K562 (cell line): Measurements from ENCODE around the gene RACGAP1. TPM values are rescaled to one million over a fixed set of nuclear protein-coding genes. Genes with fewer than 3 reads are reported as not detected.
A peak's percentile ranks its signal among the peaks of the same experiment; 100 is the strongest.

Source experiments
- AFF4 ChIP-seq: sonication (generic); formaldehyde crosslinking; IDR thresholded peaks from 2 replicates; pipeline ENCODE4 v1.8.0; 2023; ENCODE audit warnings: mild to moderate bottlenecking, missing genetic modification reagents
- BCOR ChIP-seq: fragments of 450-650 bp; IDR thresholded peaks from 2 replicates; pipeline ENCODE4 v1.6.1; 2016
- CAMTA2 ChIP-seq: fragments of 250-450 bp; sonication (Bioruptor Pico); conservative IDR thresholded peaks from 2 replicates; pipeline ENCODE4 v1.5.1; 2022
- DDX20 ChIP-seq: fragments of 450-650 bp; IDR thresholded peaks from 2 replicates; pipeline ENCODE4 v1.6.1; 2016; ENCODE audit warnings: missing genetic modification characterization, low read depth, mild to moderate bottlenecking, missing compliant biosample characterization, moderate library complexity
- DLX4 ChIP-seq: fragments of 250-450 bp; sonication (Bioruptor Pico); IDR thresholded peaks from 2 replicates; pipeline ENCODE4 v1.6.1; 2021; ENCODE audit warnings: mild to moderate bottlenecking
- E2F5 ChIP-seq: sonication (generic); formaldehyde crosslinking; IDR thresholded peaks from 2 replicates; pipeline ENCODE4 v1.8.0; 2022; ENCODE audit warnings: mild to moderate bottlenecking, missing genetic modification reagents
- FOXP1 ChIP-seq: sonication (generic); formaldehyde crosslinking; IDR thresholded peaks from 2 replicates; pipeline ENCODE4 v1.8.0; 2022; ENCODE audit warnings: mild to moderate bottlenecking, missing genetic modification reagents
- HBP1 ChIP-seq: fragments of 450-650 bp; formaldehyde crosslinking; IDR thresholded peaks from 2 replicates; pipeline ENCODE4 v1.4.0; 2022; ENCODE audit warnings: missing genetic modification characterization
- HDAC6 ChIP-seq: IDR thresholded peaks from 2 replicates; pipeline ENCODE4 v1.6.1; 2012; ENCODE audit warnings: low read depth, mild to moderate bottlenecking, control low read depth, inconsistent platforms, low read length, moderate library complexity
- PREB ChIP-seq: sonication (generic); formaldehyde crosslinking; IDR thresholded peaks from 2 replicates; pipeline ENCODE4 v1.8.1; 2023; ENCODE audit warnings: mild to moderate bottlenecking, missing genetic modification reagents
- ZBTB33 ChIP-seq: sonication (generic); formaldehyde crosslinking; IDR thresholded peaks from 2 replicates; pipeline ENCODE4 v1.8.1; 2023; ENCODE audit warnings: mild to moderate bottlenecking, missing genetic modification reagents
- ZNF12 ChIP-seq: sonication (generic); formaldehyde crosslinking; IDR thresholded peaks from 2 replicates; pipeline ENCODE4 v1.4.0; 2020; ENCODE audit warnings: mild to moderate bottlenecking, missing genetic modification reagents
- ZNF518B ChIP-seq: fragments of 250-450 bp; sonication (Bioruptor Pico); IDR thresholded peaks from 2 replicates; pipeline ENCODE4 v1.5.0; 2021; ENCODE audit warnings: mild to moderate bottlenecking, moderate library complexity
- polyA plus RNA-seq, 8 experiments: library from polyadenylated mRNA; depleted of rRNA in 4 of 8; stranded (reverse) in 5 of 8; unstranded in 3 of 8; fragments of >200 nt; fragmentation: Nextera tagmentation in 2 of 8; fragmentation: Illumina TruSeq in 1 of 8; extraction: Ambion mirVana in 2 of 8; extraction: Trizol in 1 of 8; gene quantifications; 2 replicates each; pipeline versions ENCODE4 v1.2.1 to v1.2.3, GENCODE V29; 2011 to 2014; ENCODE audit warnings: inconsistent platforms in 1 of 8, missing spikeins in 1 of 8
- total RNA-seq, 7 experiments: library from RNA; depleted of rRNA in 6 of 7; stranded (reverse); fragments of >200 nt in 6 of 7; fragmentation: Illumina TruSeq in 2 of 7; extraction: Trizol in 2 of 7; gene quantifications; 2 replicates each; pipeline versions ENCODE4 v1.2.1 to v1.2.3, GENCODE V29; 2011 to 2021; ENCODE audit warnings: low replicate concordance in 1 of 7

Gene RACGAP1
- total and polyA plus RNA-seq, 9 of the 15 experiments (the other 6 are each of a cell fraction or from before 2014, with no cell fraction given) = 56.4 to 92.9 (median 71.8) TPM

- no peak for TF ChIP-seq HBP1
- TF ChIP-seq ZBTB33 = 0 out of 2 replicates have a peak, but pooled peaks have one; percentile 23
- no peak for TF ChIP-seq ZNF518B (CRISPR knock-in tag)
- no peak for TF ChIP-seq CAMTA2 (CRISPR knock-in tag)
- no peak for TF ChIP-seq E2F5 (CRISPR knock-in tag)
- TF ChIP-seq BCOR = no peak
- no peak for TF ChIP-seq FOXP1 (CRISPR knock-in tag)
- no peak for TF ChIP-seq DLX4 (CRISPR knock-in tag)
- TF ChIP-seq PREB (CRISPR knock-in tag) = no peak
- TF ChIP-seq AFF4 (CRISPR knock-in tag) = no peak
- TF ChIP-seq DDX20 (tag) = no peak
- no peak for TF ChIP-seq ZNF12
- no peak for TF ChIP-seq HDAC6
Observed at GRCh38 chr12:50055831-50056638, 30.7 kb upstream of the RACGAP1 start (continued).
